AG10803 (cell line): ENCODE results near the gene GOLM1.

ENCODE experiments used
- DNase-seq: peaks from one replicate; pipeline ENCODE4 v3.0.0; 2010; ENCODE audit warnings: low read depth
- H3K4me3 ChIP-seq: 2 replicates; pipeline ENCODE4 v1.5.1; 2011; ENCODE audit warnings: mild to moderate bottlenecking, low read length, control low read depth
- CTCF ChIP-seq: conservative IDR thresholded peaks from 2 replicates; pipeline ENCODE4 v1.5.1; 2011; ENCODE audit warnings: mild to moderate bottlenecking, low read length, control low read depth, inconsistent platforms

GOLM1 gene

GRCh38 chr9:86036555-86036954, 62.8 kb downstream of the GOLM1 start:
- DNase-seq: no peak
- no peak overlapping the region for H3K4me3 ChIP-seq
- TF ChIP-seq CTCF: no peak

- no peak for DNase-seq
- no peak overlapping the region for H3K4me3 ChIP-seq
- no peak for TF ChIP-seq CTCF
Measured at GRCh38 chr9:86035827-86036440, 63.4 kb downstream of the GOLM1 start.

GRCh38 chr9:86034863-86035734, 64.3 kb downstream of the GOLM1 start:
- peak; percentile 50 for TF ChIP-seq CTCF
- DNase-seq: peak; percentile 45
- H3K4me3 ChIP-seq: no peak overlapping the region

GRCh38 chr9:86027767-86028166, 71.6 kb downstream of the GOLM1 start:
- DNase-seq: no peak
- TF ChIP-seq CTCF: no peak
- H3K4me3 ChIP-seq: no peak overlapping the region

GRCh38 chr9:86022687-86023266, 76.6 kb downstream of the GOLM1 start:
- TF ChIP-seq CTCF: no peak
- no peak overlapping the region for H3K4me3 ChIP-seq
- no peak for DNase-seq

GRCh38 chr9:86021166-86021565, 78.2 kb downstream of the GOLM1 start:
- TF ChIP-seq CTCF: no peak
- DNase-seq: no peak
- H3K4me3 ChIP-seq: no peak overlapping the region
